Testis (tissue), 2 donors: Measurements from ENCODE around the gene CSF1.

Source experiments
- CTCF ChIP-seq, 3 experiments: fragments of 450-650 bp in 2 of 3; fragments of 200-600 bp in 1 of 3; sonication (generic) in 1 of 3; IDR thresholded peaks; one replicate each; pipeline ENCODE4 v1.5.1; 2016 to 2019; ENCODE audit warnings: antibody characterized with exemption in 3 of 3, mild to moderate bottlenecking in 2 of 3, moderate library complexity in 1 of 3
- POLR2A ChIP-seq: fragments of 450-650 bp; IDR thresholded peaks from one replicate; pipeline ENCODE4 v1.6.1; 2017; ENCODE audit warnings: antibody characterized with exemption, mild to moderate bottlenecking, moderate library complexity

- TF ChIP-seq CTCF (IDR thresholded peaks at IDR 0.05) (no peak), POLR2A (no peak)
Measured at GRCh38 chr1:109912873-109913272, 2.2 kb downstream of the CSF1 start.
